Measurements from ENCODE around the gene EDEM2.
"Not testable (repeated sequence)": the region's sequence is repeated elsewhere in the genome, so short reads cannot be mapped to it uniquely, and the experiment has no call there.

EDEM2 gene

GRCh38 chr20:35117196-35117595 lies 29.9 kb downstream of the EDEM2 start:
- no peak overlapping the region for H3K27ac ChIP-seq (ENCODE audit: low read length, poor library complexity, severe bottlenecking)
- no peak overlapping the region for H4K91ac ChIP-seq (ENCODE audit: low read length)
- no peak overlapping the region for H2BK5ac ChIP-seq (ENCODE audit: low read depth, low read length, poor library complexity, severe bottlenecking)
- peaks cover 44 to 54% of the 10 kb centered on the region in 2 experiments for H3K36me3 ChIP-seq (ENCODE audit: control insufficient read depth in 1 of 2, insufficient read depth in 2 of 2, low read depth in 1 of 2, low read length in 2 of 2)
- no peaks in the 10 kb centered on the region for H3K9me3 ChIP-seq (ENCODE audit: control insufficient read depth, low read length)
- peaks cover 2% of the 10 kb centered on the region for H3K79me1 ChIP-seq (replicated peaks; ENCODE audit: low read length, poor library complexity, severe bottlenecking)
- H3K9ac ChIP-seq (ENCODE audit: low read length) = peak overlapping the region; percentile 0
- DNase-seq = peak; percentile 31
- no peak overlapping the region for H3K14ac ChIP-seq (ENCODE audit: low read length in 2 of 2)
- H3K4me2 ChIP-seq (ENCODE audit: low read length, poor library complexity, severe bottlenecking) = no peak overlapping the region
- peaks cover 2% of the 10 kb centered on the region for H3K4me1 ChIP-seq (ENCODE audit: control insufficient read depth, insufficient read depth, low read depth, low read length)
- no peak overlapping the region for H3K4me3 ChIP-seq (ENCODE audit: insufficient read depth in 1 of 2, low read depth in 1 of 2, low read length in 2 of 2)
- no peak overlapping the region for H4K8ac ChIP-seq (ENCODE audit: low read length)
- H2BK12ac ChIP-seq (ENCODE audit: low read length in 2 of 2) = no peak overlapping the region
- H3K18ac ChIP-seq (ENCODE audit: low read depth in 1 of 2, low read length in 2 of 2) = no peak overlapping the region
- H3K4ac ChIP-seq (ENCODE audit: low read depth in 1 of 2, low read length in 2 of 2) = no peak overlapping the region
- no peak overlapping the region for H2AFZ ChIP-seq (ENCODE audit: low read depth, low read length)
- no peaks in the 10 kb centered on the region for H3K27me3 ChIP-seq (ENCODE audit: control insufficient read depth in 1 of 2, insufficient read depth in 1 of 2, low read length in 2 of 2)
- no peak overlapping the region for H2AK5ac ChIP-seq (ENCODE audit: low read length, severe bottlenecking)
- H2BK120ac ChIP-seq (ENCODE audit: low read depth, low read length) = no peak overlapping the region
- no peak overlapping the region for H3K23ac ChIP-seq (ENCODE audit: low read length in 2 of 2)
- H2BK15ac ChIP-seq (ENCODE audit: low read depth, poor library complexity, severe bottlenecking) = no peak overlapping the region

DNA sequence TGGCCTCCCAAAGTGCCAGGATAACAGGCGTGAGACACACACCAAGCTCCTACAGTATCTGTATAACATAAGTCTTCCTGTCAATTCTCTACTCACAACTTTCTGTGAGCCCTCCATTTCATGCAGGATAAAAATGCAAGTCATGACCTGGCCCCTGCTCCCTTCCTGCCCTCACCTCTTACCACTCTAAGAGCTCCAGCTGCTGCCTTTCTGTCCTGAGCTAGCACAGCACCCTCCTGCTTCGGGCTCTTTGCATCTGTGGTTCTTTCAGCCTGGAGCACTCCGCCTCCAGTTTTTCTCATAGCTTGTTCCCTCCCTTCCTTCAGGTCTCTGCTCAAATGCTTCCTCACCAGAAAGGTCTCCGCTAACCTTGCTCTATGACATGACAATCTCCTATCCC lies 30.9 kb downstream of the EDEM2 start:
- Histone ChIP-seq H4K91ac (ENCODE audit: low read length) (no peak overlapping the region), H2BK5ac (ENCODE audit: low read depth, low read length, poor library complexity, severe bottlenecking) (no peak overlapping the region), H4K8ac (ENCODE audit: low read length) (no peak overlapping the region), H3K27me3 (ENCODE audit: control insufficient read depth in 1 of 2, insufficient read depth in 1 of 2, low read length in 2 of 2) (no peaks in the 10 kb centered on the region), H3K4ac (ENCODE audit: low read depth in 1 of 2, low read length in 2 of 2) (no peak overlapping the region), H3K9ac (ENCODE audit: low read length) (no peak overlapping the region), H3K14ac (ENCODE audit: low read length in 2 of 2) (no peak overlapping the region), H2AK5ac (ENCODE audit: low read length, severe bottlenecking) (no peak overlapping the region), H3K79me1 (replicated peaks; ENCODE audit: low read length, poor library complexity, severe bottlenecking) (peaks cover 2% of the 10 kb centered on the region), H3K27ac (ENCODE audit: low read length, poor library complexity, severe bottlenecking) (no peak overlapping the region), H2BK15ac (ENCODE audit: low read depth, poor library complexity, severe bottlenecking) (no peak overlapping the region), H3K4me1 (ENCODE audit: control insufficient read depth, insufficient read depth, low read depth, low read length) (peaks cover 2% of the 10 kb centered on the region), H2AFZ (ENCODE audit: low read depth, low read length) (no peak overlapping the region), H3K36me3 (ENCODE audit: control insufficient read depth in 1 of 2, insufficient read depth in 2 of 2, low read depth in 1 of 2, low read length in 2 of 2) (peaks cover 37 to 44% of the 10 kb centered on the region in 2 experiments), H3K18ac (ENCODE audit: low read depth in 1 of 2, low read length in 2 of 2) (no peak overlapping the region), H3K4me3 (ENCODE audit: insufficient read depth in 1 of 2, low read depth in 1 of 2, low read length in 2 of 2) (no peak overlapping the region), H3K9me3 (ENCODE audit: control insufficient read depth, low read length) (no peaks in the 10 kb centered on the region), H3K4me2 (ENCODE audit: low read length, poor library complexity, severe bottlenecking) (no peak overlapping the region), H2BK120ac (ENCODE audit: low read depth, low read length) (no peak overlapping the region), H3K23ac (ENCODE audit: low read length in 2 of 2) (no peak overlapping the region), H2BK12ac (ENCODE audit: low read length in 2 of 2) (no peak overlapping the region)
- no peak for DNase-seq
- 96% methylated on average over 4 of the region's 4 CpGs for WGBS

- Histone ChIP-seq H3K9ac (ENCODE audit: low read length) (no peak overlapping the region), H4K8ac (ENCODE audit: low read length) (no peak overlapping the region), H3K14ac (ENCODE audit: low read length in 2 of 2) (no peak overlapping the region), H2BK15ac (ENCODE audit: low read depth, poor library complexity, severe bottlenecking) (no peak overlapping the region), H3K23ac (ENCODE audit: low read length in 2 of 2) (no peak overlapping the region), H3K4ac (ENCODE audit: low read depth in 1 of 2, low read length in 2 of 2) (no peak overlapping the region), H3K4me3 (ENCODE audit: insufficient read depth in 1 of 2, low read depth in 1 of 2, low read length in 2 of 2) (no peak overlapping the region), H2BK120ac (ENCODE audit: low read depth, low read length) (no peak overlapping the region), H3K4me1 (ENCODE audit: control insufficient read depth, insufficient read depth, low read depth, low read length) (peaks cover 2% of the 10 kb centered on the region), H2BK5ac (ENCODE audit: low read depth, low read length, poor library complexity, severe bottlenecking) (no peak overlapping the region), H3K4me2 (ENCODE audit: low read length, poor library complexity, severe bottlenecking) (no peak overlapping the region), H3K79me1 (replicated peaks; ENCODE audit: low read length, poor library complexity, severe bottlenecking) (peaks cover 2% of the 10 kb centered on the region), H3K36me3 (ENCODE audit: control insufficient read depth in 1 of 2, insufficient read depth in 2 of 2, low read depth in 1 of 2, low read length in 2 of 2) (peaks cover 32 to 38% of the 10 kb centered on the region in 2 experiments), H3K18ac (ENCODE audit: low read depth in 1 of 2, low read length in 2 of 2) (no peak overlapping the region), H3K9me3 (ENCODE audit: control insufficient read depth, low read length) (no peaks in the 10 kb centered on the region), H2AK5ac (ENCODE audit: low read length, severe bottlenecking) (no peak overlapping the region), H4K91ac (ENCODE audit: low read length) (no peak overlapping the region), H3K27ac (ENCODE audit: low read length, poor library complexity, severe bottlenecking) (no peak overlapping the region), H2AFZ (ENCODE audit: low read depth, low read length) (no peak overlapping the region), H2BK12ac (ENCODE audit: low read length in 2 of 2) (no peak overlapping the region), H3K27me3 (ENCODE audit: control insufficient read depth in 1 of 2, insufficient read depth in 1 of 2, low read length in 2 of 2) (no peaks in the 10 kb centered on the region)
- no peak for DNase-seq
- WGBS = 93% methylated on average over 11 of the region's 11 CpGs
Observed at GRCh38 chr20:35115606-35116005, 31.5 kb downstream of the EDEM2 start.

GRCh38 chr20:35112276-35112675 lies 34.9 kb downstream of the EDEM2 start:
- H3K27me3 ChIP-seq (ENCODE audit: control insufficient read depth in 1 of 2, insufficient read depth in 1 of 2, low read length in 2 of 2); H3K14ac ChIP-seq (ENCODE audit: low read length in 2 of 2); H3K79me1 ChIP-seq (replicated peaks; ENCODE audit: low read length, poor library complexity, severe bottlenecking); H3K18ac ChIP-seq (ENCODE audit: low read depth in 1 of 2, low read length in 2 of 2); H3K4ac ChIP-seq (ENCODE audit: low read depth in 1 of 2, low read length in 2 of 2); H3K27ac ChIP-seq (ENCODE audit: low read length, poor library complexity, severe bottlenecking); DNase-seq; H3K4me2 ChIP-seq (ENCODE audit: low read length, poor library complexity, severe bottlenecking); H3K4me3 ChIP-seq (ENCODE audit: insufficient read depth in 1 of 2, low read depth in 1 of 2, low read length in 2 of 2); H3K4me1 ChIP-seq (ENCODE audit: control insufficient read depth, insufficient read depth, low read depth, low read length); H2BK120ac ChIP-seq (ENCODE audit: low read depth, low read length); H2BK12ac ChIP-seq (ENCODE audit: low read length in 2 of 2); H2AK5ac ChIP-seq (ENCODE audit: low read length, severe bottlenecking); H2BK15ac ChIP-seq (ENCODE audit: low read depth, poor library complexity, severe bottlenecking); H2BK5ac ChIP-seq (ENCODE audit: low read depth, low read length, poor library complexity, severe bottlenecking); H2AFZ ChIP-seq (ENCODE audit: low read depth, low read length); H4K91ac ChIP-seq (ENCODE audit: low read length); H3K9me3 ChIP-seq (ENCODE audit: control insufficient read depth, low read length); H3K23ac ChIP-seq (ENCODE audit: low read length in 2 of 2); H4K8ac ChIP-seq (ENCODE audit: low read length); H3K9ac ChIP-seq (ENCODE audit: low read length): not testable (repeated sequence)
- 100% methylated on average over 1 of the region's 5 CpGs for WGBS
- peaks cover 20 to 21% of the 10 kb centered on the region in 2 experiments for H3K36me3 ChIP-seq (ENCODE audit: control insufficient read depth in 1 of 2, insufficient read depth in 2 of 2, low read depth in 1 of 2, low read length in 2 of 2)
